ENCODE measurements around the gene CALM1. TPM values are rescaled to one million over a fixed set of nuclear protein-coding genes. Genes with fewer than 3 reads are reported as not detected.

The CALM1 gene
- total RNA-seq, 1 experiment from 2014 or later = 122 TPM

DNA sequence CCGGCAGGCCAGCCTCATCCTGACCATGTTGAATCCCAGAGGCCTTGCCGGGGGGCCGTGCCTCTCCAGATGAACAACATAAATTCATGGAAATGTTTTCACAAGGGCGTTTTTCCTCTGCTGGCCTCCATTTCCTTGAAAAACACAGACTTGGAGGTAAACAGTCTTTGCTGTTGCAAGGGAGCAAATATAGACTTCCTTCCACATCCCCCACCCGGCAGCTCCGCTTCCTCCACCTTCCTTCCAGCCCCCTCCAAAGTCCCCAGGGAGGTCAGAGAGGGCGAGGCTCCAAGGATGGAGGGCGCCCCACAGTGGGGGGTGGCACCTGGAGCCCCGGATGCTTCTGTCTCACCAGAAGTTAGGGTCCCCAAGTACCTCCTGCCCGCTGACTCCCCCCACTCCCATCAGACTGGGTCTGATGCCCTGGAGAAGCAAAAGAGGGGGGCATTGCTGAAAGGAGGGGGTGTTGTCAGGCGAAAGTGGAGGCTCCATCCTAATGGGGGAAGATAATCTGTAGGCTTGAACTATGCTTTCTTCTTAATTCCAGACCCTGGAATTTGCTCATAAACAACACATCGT lies 31.1 kb downstream of the CALM1 start:
- BruUV-seq (replicated peaks) = no TSS peak
- no peaks in the 10 kb centered on the region for H3K36me3 Mint-ChIP-seq (ENCODE audit: insufficient read depth, unreplicated experiment)
- TF ChIP-seq, protein P1, sequence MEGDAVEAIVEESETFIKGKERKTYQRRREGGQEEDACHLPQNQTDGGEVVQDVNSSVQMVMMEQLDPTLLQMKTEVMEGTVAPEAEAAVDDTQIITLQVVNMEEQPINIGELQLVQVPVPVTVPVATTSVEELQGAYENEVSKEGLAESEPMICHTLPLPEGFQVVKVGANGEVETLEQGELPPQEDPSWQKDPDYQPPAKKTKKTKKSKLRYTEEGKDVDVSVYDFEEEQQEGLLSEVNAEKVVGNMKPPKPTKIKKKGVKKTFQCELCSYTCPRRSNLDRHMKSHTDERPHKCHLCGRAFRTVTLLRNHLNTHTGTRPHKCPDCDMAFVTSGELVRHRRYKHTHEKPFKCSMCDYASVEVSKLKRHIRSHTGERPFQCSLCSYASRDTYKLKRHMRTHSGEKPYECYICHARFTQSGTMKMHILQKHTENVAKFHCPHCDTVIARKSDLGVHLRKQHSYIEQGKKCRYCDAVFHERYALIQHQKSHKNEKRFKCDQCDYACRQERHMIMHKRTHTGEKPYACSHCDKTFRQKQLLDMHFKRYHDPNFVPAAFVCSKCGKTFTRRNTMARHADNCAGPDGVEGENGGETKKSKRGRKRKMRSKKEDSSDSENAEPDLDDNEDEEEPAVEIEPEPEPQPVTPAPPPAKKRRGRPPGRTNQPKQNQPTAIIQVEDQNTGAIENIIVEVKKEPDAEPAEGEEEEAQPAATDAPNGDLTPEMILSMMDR (IDR thresholded peaks at IDR 0.05; ENCODE audit: unreplicated experiment) = no peak
- DNase-seq (ENCODE audit: unreplicated experiment) = no peak
- H3K27ac Mint-ChIP-seq (ENCODE audit: low read depth, unreplicated experiment) = no peak overlapping the region
- no peaks in the 10 kb centered on the region for H3K4me1 Mint-ChIP-seq (ENCODE audit: insufficient read depth, unreplicated experiment)
- no peaks in the 10 kb centered on the region for H3K27me3 Mint-ChIP-seq (ENCODE audit: insufficient read depth, unreplicated experiment)
- intact Hi-C loops (cut with micrococcal nuclease) = no loop called here
- H3K9me3 Mint-ChIP-seq (ENCODE audit: unreplicated experiment) = no peaks in the 10 kb centered on the region
- ChIA-PET POLR2A (interaction anchor here (0.6 kb wide), 1 partner anchor 42 kb away, joined by 4 read pairs; no protein-coding TSS in a partner anchor), CTCF (no interaction called here)
- no peak overlapping the region for H3K4me3 Mint-ChIP-seq (ENCODE audit: unreplicated experiment)

DNA sequence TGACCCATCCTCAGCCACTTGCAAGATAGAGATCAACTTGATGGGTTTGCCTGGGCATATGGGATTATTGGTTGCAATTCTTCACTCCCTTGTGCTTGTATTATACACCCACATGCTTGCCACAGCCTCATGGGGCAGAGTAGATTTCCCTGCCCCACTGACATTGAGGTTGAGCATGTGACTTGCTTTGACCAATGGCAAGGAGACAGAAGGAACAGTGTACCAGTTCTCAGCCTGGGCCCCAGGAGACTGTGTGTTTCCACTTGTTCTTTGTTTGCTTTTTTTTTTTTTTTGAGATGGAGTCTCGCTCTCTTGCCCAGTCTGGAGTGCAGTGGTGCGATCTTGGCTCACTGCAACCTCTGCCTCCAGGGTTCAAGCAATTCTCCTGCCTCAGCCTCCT lies 31.8 kb downstream of the CALM1 start:
- Mint-ChIP-seq H3K9me3 (ENCODE audit: unreplicated experiment) (no peaks in the 10 kb centered on the region), H3K27ac (ENCODE audit: low read depth, unreplicated experiment) (no peak overlapping the region), H3K27me3 (ENCODE audit: insufficient read depth, unreplicated experiment) (no peaks in the 10 kb centered on the region), H3K36me3 (ENCODE audit: insufficient read depth, unreplicated experiment) (no peaks in the 10 kb centered on the region), H3K4me1 (ENCODE audit: insufficient read depth, unreplicated experiment) (no peaks in the 10 kb centered on the region), H3K4me3 (ENCODE audit: unreplicated experiment) (no peak overlapping the region)
- ChIA-PET CTCF (interaction anchor here (1.2 kb wide), 1 partner anchor 327 kb away, joined by 3 read pairs; no protein-coding TSS in a partner anchor), POLR2A (no interaction called here)
- intact Hi-C loops (cut with micrococcal nuclease) = no loop called here
- BruUV-seq (replicated peaks) = no TSS peak
- DNase-seq (ENCODE audit: unreplicated experiment) = no peak
- TF ChIP-seq, protein P1 (IDR thresholded peaks at IDR 0.05; ENCODE audit: unreplicated experiment) = no peak

DNA sequence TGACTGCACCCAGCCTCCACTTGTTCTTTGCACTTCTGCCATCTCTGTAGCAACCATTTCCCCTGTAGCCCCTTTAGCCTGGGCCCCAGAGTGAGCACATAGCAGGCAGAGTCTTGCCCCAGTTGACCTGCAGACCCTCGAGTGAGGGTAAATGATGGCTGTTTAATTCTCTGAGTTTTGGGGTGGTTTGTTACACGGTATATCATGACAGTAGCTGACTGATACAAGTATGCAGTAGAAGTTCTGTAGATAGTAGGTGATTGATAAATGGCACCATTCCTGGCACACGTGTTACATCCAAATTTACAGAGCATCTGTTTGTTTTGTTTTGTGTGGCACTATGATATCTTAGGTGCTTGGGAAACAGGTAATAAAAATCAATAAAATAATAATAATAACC lies 32.4 kb downstream of the CALM1 start:
- intact Hi-C loops (cut with micrococcal nuclease) = no loop called here
- H3K27ac Mint-ChIP-seq (ENCODE audit: low read depth, unreplicated experiment) = no peak overlapping the region
- DNase-seq (ENCODE audit: unreplicated experiment) = no peak
- H3K4me3 Mint-ChIP-seq (ENCODE audit: unreplicated experiment) = no peak overlapping the region
- ChIA-PET CTCF (interaction anchor here (1.2 kb wide), 1 partner anchor 326 kb away, joined by 3 read pairs; no protein-coding TSS in a partner anchor), POLR2A (no interaction called here)
- TF ChIP-seq, protein P1 (IDR thresholded peaks at IDR 0.05; ENCODE audit: unreplicated experiment) = no peak
- no peaks in the 10 kb centered on the region for H3K4me1 Mint-ChIP-seq (ENCODE audit: insufficient read depth, unreplicated experiment)
- H3K36me3 Mint-ChIP-seq (ENCODE audit: insufficient read depth, unreplicated experiment) = no peaks in the 10 kb centered on the region
- H3K27me3 Mint-ChIP-seq (ENCODE audit: insufficient read depth, unreplicated experiment) = no peaks in the 10 kb centered on the region
- H3K9me3 Mint-ChIP-seq (ENCODE audit: unreplicated experiment) = no peaks in the 10 kb centered on the region
- BruUV-seq (replicated peaks) = no TSS peak

DNA sequence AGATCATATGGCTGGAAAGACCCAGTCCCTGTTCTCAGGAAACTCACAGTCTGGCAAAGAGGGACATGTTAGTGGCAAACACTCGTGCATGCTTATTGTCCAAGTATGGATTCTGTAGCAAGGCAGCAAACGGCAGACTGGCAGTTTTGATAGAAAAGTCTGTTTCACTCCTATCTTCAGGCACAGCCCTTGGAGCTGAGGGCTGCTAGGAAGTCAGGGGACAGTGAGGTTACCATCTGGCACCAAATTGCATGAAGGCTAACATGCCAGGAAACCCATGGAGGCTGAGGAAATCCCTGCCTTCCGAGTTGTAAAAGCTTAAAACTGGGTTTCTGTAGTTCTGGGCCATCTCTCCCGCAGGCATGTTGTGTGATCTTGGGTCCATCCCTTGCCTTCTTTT lies 32.9 kb downstream of the CALM1 start:
- Mint-ChIP-seq H3K4me1 (ENCODE audit: insufficient read depth, unreplicated experiment) (no peaks in the 10 kb centered on the region), H3K27ac (ENCODE audit: low read depth, unreplicated experiment) (no peak overlapping the region), H3K36me3 (ENCODE audit: insufficient read depth, unreplicated experiment) (no peaks in the 10 kb centered on the region), H3K9me3 (ENCODE audit: unreplicated experiment) (no peaks in the 10 kb centered on the region), H3K4me3 (ENCODE audit: unreplicated experiment) (no peak overlapping the region), H3K27me3 (ENCODE audit: insufficient read depth, unreplicated experiment) (no peaks in the 10 kb centered on the region)
- ChIA-PET CTCF (interaction anchor here (0.6 to 1.2 kb wide), 3 partner anchors 23 to 326 kb away, joined by 3 to 4 read pairs (median 3); no protein-coding TSS in a partner anchor), POLR2A (no interaction called here)
- no peak for DNase-seq (ENCODE audit: unreplicated experiment)
- BruUV-seq (replicated peaks) = no TSS peak
- intact Hi-C loops (cut with micrococcal nuclease) = no loop called here
- TF ChIP-seq, protein P1 (IDR thresholded peaks at IDR 0.05; ENCODE audit: unreplicated experiment) = no peak

Measured in MCF 10A (cell line).